Activated naive CD4-positive, alpha-beta T cell treated with anti-CD3 and anti-CD28 coated beads for 36 hours (primary cell): ENCODE data around the gene NFKB2. TPM values are rescaled to one million over a fixed set of nuclear protein-coding genes. Genes with fewer than 3 reads are reported as not detected.

Source experiments
- CTCF ChIA-PET: fragments of 350-600 bp; sonication (Branson Sonifier 250); formaldehyde crosslinking; loops from one replicate; lab custom pipeline; 2021; ENCODE audit warnings: antibody characterized with exemption; lab: Charles Lee
- DNase-seq: peaks from one replicate; pipeline ENCODE4 v3.0.0-alpha.2; 2020
- H3K27ac Mint-ChIP-seq: one replicate; pipeline ENCODE4 v1.8.0; 2021; ENCODE audit warnings: mild to moderate bottlenecking, mixed read lengths
- H3K27me3 Mint-ChIP-seq: one replicate; pipeline ENCODE4 v1.8.0; 2021; ENCODE audit warnings: low read depth, mixed read lengths
- H3K36me3 Mint-ChIP-seq: one replicate; pipeline ENCODE4 v1.8.0; 2021; ENCODE audit warnings: low read depth, mixed read lengths
- H3K4me1 Mint-ChIP-seq: one replicate; pipeline ENCODE4 v1.8.0; 2021; ENCODE audit warnings: low read depth, mixed read lengths
- H3K4me3 Mint-ChIP-seq: one replicate; pipeline ENCODE4 v1.8.0; 2021; ENCODE audit warnings: mild to moderate bottlenecking, moderate library complexity, mixed read lengths
- H3K9me3 Mint-ChIP-seq: one replicate; pipeline ENCODE4 v1.8.0; 2021; ENCODE audit warnings: mixed read lengths
- intact Hi-C: fragments of 100-400 bp; cut with micrococcal nuclease; formaldehyde crosslinking; loops from one replicate; pipeline ENCODE4 v1.15.1; 2023
- total RNA-seq, 2 experiments: library from RNA; stranded (reverse); gene quantifications; one replicate each; pipeline ENCODE4 v1.2.3, GENCODE V29; 2021

NFKB2 gene
- 100 to 1,000 TPM; 328 to 345 TPM for total RNA-seq

GRCh38 chr10:102395400-102396316, at the start of gene NFKB2:
TSS of gene NFKB2 (plus strand) at chr10:102395705. CDS start at chr10:102395960, 255 bp downstream.
- peak; percentile 93 for DNase-seq
- H3K4me1 Mint-ChIP-seq = peaks cover 57% of the 10 kb centered on the region
- no peaks in the 10 kb centered on the region for H3K27me3 Mint-ChIP-seq
- CTCF ChIA-PET = interaction anchor here (0.6 to 5.0 kb wide), 10 partner anchors 11 to 188 kb away, joined by 3 to 46 read pairs (median 6); partner anchors contain the start of genes C10orf95 and FBXL15
- intact Hi-C loops = loop anchor here (1.0 kb wide), 5 partner anchors 14 to 348 kb away; partner anchors contain the start of genes ACTR1A, CUEDC2 and WBP1L
- H3K27ac Mint-ChIP-seq = peak within 1 kb of the TSS; percentile 99
- H3K36me3 Mint-ChIP-seq = peaks cover 55% of the 10 kb centered on the region
- no peaks in the 10 kb centered on the region for H3K9me3 Mint-ChIP-seq
- peak within 1 kb of the TSS; percentile 87 for H3K4me3 Mint-ChIP-seq

GRCh38 chr10:102347236-102347828, 48.2 kb upstream of the NFKB2 start:
- H3K27me3 Mint-ChIP-seq = no peaks in the 10 kb centered on the region
- intact Hi-C loops = loop anchor here (1.0 kb wide), 1 partner anchor 116 kb away; no protein-coding TSS in a partner anchor
- peak; percentile 53 for DNase-seq
- H3K4me3 Mint-ChIP-seq = no peak overlapping the region
- H3K27ac Mint-ChIP-seq = no peak overlapping the region
- peaks cover 10% of the 10 kb centered on the region for H3K36me3 Mint-ChIP-seq
- H3K9me3 Mint-ChIP-seq = no peaks in the 10 kb centered on the region
- peaks cover 4% of the 10 kb centered on the region for H3K4me1 Mint-ChIP-seq
- CTCF ChIA-PET = interaction anchor here (0.7 to 17.1 kb wide), 9 partner anchors 8 to 178 kb away, joined by 3 to 685 read pairs (median 3); partner anchors contain the start of genes ELOVL3 and PITX3

GRCh38 chr10:102352066-102352715, 43.3 kb upstream of the NFKB2 start:
- Mint-ChIP-seq H3K27ac (no peak overlapping the region), H3K36me3 (peaks cover 11% of the 10 kb centered on the region), H3K4me3 (no peak overlapping the region), H3K9me3 (no peaks in the 10 kb centered on the region), H3K27me3 (no peaks in the 10 kb centered on the region), H3K4me1 (no peaks in the 10 kb centered on the region)
- intact Hi-C loops = loop anchor here (1.0 kb wide), 3 partner anchors 121 to 220 kb away; no protein-coding TSS in a partner anchor
- peak; percentile 87 for DNase-seq
- CTCF ChIA-PET = interaction anchor here (0.6 to 17.1 kb wide), 43 partner anchors 8 to 234 kb away, joined by 3 to 685 read pairs (median 5); partner anchors contain the start of genes ELOVL3, GBF1 and PITX3

- Mint-ChIP-seq H3K9me3 (no peaks in the 10 kb centered on the region), H3K4me1 (peaks cover 6% of the 10 kb centered on the region), H3K36me3 (peaks cover 20% of the 10 kb centered on the region), H3K27me3 (no peaks in the 10 kb centered on the region), H3K27ac (no peak overlapping the region), H3K4me3 (no peak overlapping the region)
- no peak for DNase-seq
- CTCF ChIA-PET = interaction anchor here (0.5 to 17.1 kb wide), 10 partner anchors 10 to 466 kb away, joined by 3 to 685 read pairs (median 12); partner anchors contain the start of genes ELOVL3, GBF1 and PITX3
- intact Hi-C loops = no loop called here
These were observed 41.1 kb upstream of the NFKB2 start for GRCh38 chr10:102354451-102354850.

- peaks cover 6% of the 10 kb centered on the region for H3K4me1 Mint-ChIP-seq
- CTCF ChIA-PET = interaction anchor here (0.5 to 17.1 kb wide), 6 partner anchors 7 to 334 kb away, joined by 3 to 685 read pairs (median 4); partner anchors contain the start of genes ELOVL3 and PITX3
- no peak for DNase-seq
- peaks cover 34% of the 10 kb centered on the region for H3K36me3 Mint-ChIP-seq
- no peak overlapping the region for H3K4me3 Mint-ChIP-seq
- no peaks in the 10 kb centered on the region for H3K27me3 Mint-ChIP-seq
- H3K9me3 Mint-ChIP-seq = no peaks in the 10 kb centered on the region
- intact Hi-C loops = no loop called here
- peak overlapping the region; percentile 5 for H3K27ac Mint-ChIP-seq
These were observed 36.7 kb upstream of the NFKB2 start for GRCh38 chr10:102358712-102359382.

- DNase-seq = no peak
- CTCF ChIA-PET = no interaction called here
- Mint-ChIP-seq H3K4me3 (no peak overlapping the region), H3K9me3 (no peaks in the 10 kb centered on the region), H3K27ac (no peak overlapping the region), H3K36me3 (peaks cover 49% of the 10 kb centered on the region), H3K27me3 (no peaks in the 10 kb centered on the region), H3K4me1 (no peaks in the 10 kb centered on the region)
- intact Hi-C loops = no loop called here
These were observed 28.1 kb upstream of the NFKB2 start for GRCh38 chr10:102367441-102367840.

GRCh38 chr10:102368077-102368476, 27.4 kb upstream of the NFKB2 start:
- H3K27me3 Mint-ChIP-seq = no peaks in the 10 kb centered on the region
- no peaks in the 10 kb centered on the region for H3K4me1 Mint-ChIP-seq
- CTCF ChIA-PET = interaction anchor here (0.6 to 7.6 kb wide), 4 partner anchors 14 to 137 kb away, joined by 3 to 51 read pairs (median 6); no protein-coding TSS in a partner anchor
- no peak overlapping the region for H3K27ac Mint-ChIP-seq
- peaks cover 46% of the 10 kb centered on the region for H3K36me3 Mint-ChIP-seq
- no peak for DNase-seq
- no peaks in the 10 kb centered on the region for H3K9me3 Mint-ChIP-seq
- H3K4me3 Mint-ChIP-seq = no peak overlapping the region
- intact Hi-C loops = no loop called here

- Mint-ChIP-seq H3K4me1 (no peaks in the 10 kb centered on the region), H3K4me3 (no peak overlapping the region), H3K9me3 (no peaks in the 10 kb centered on the region), H3K27ac (no peak overlapping the region), H3K27me3 (no peaks in the 10 kb centered on the region), H3K36me3 (peaks cover 41% of the 10 kb centered on the region)
- intact Hi-C loops = no loop called here
- DNase-seq = no peak
- CTCF ChIA-PET = interaction anchor here (0.9 to 7.6 kb wide), 5 partner anchors 13 to 142 kb away, joined by 3 to 51 read pairs (median 4); no protein-coding TSS in a partner anchor
These were observed 24.2 kb upstream of the NFKB2 start for GRCh38 chr10:102371295-102371694.

- intact Hi-C loops = no loop called here
- Mint-ChIP-seq H3K4me3 (no peak overlapping the region), H3K9me3 (no peaks in the 10 kb centered on the region), H3K4me1 (no peaks in the 10 kb centered on the region), H3K27me3 (no peaks in the 10 kb centered on the region), H3K27ac (no peak overlapping the region), H3K36me3 (peaks cover 35% of the 10 kb centered on the region)
- no peak for DNase-seq
- CTCF ChIA-PET = interaction anchor here (0.6 to 7.6 kb wide), 3 partner anchors 18 to 302 kb away, joined by 3 to 51 read pairs (median 3); no protein-coding TSS in a partner anchor
These were observed 20.3 kb upstream of the NFKB2 start for GRCh38 chr10:102375250-102375649.

- intact Hi-C loops = no loop called here
- H3K27me3 Mint-ChIP-seq = no peaks in the 10 kb centered on the region
- H3K36me3 Mint-ChIP-seq = peaks cover 34% of the 10 kb centered on the region
- no peak overlapping the region for H3K27ac Mint-ChIP-seq
- no peak overlapping the region for H3K4me3 Mint-ChIP-seq
- no peaks in the 10 kb centered on the region for H3K9me3 Mint-ChIP-seq
- H3K4me1 Mint-ChIP-seq = no peaks in the 10 kb centered on the region
- DNase-seq = no peak
- CTCF ChIA-PET = interaction anchor here (0.6 to 1.5 kb wide), 3 partner anchors 18 to 149 kb away, joined by 3 to 4 read pairs (median 3); no protein-coding TSS in a partner anchor
These were observed 19.6 kb upstream of the NFKB2 start for GRCh38 chr10:102375867-102376266.

GRCh38 chr10:102376901-102377300, 18.6 kb upstream of the NFKB2 start:
- peaks cover 32% of the 10 kb centered on the region for H3K36me3 Mint-ChIP-seq
- intact Hi-C loops = no loop called here
- CTCF ChIA-PET = interaction anchor here (1.5 kb wide), 1 partner anchor 17 kb away, joined by 4 read pairs; no protein-coding TSS in a partner anchor
- H3K4me3 Mint-ChIP-seq = no peak overlapping the region
- H3K9me3 Mint-ChIP-seq = no peaks in the 10 kb centered on the region
- H3K27me3 Mint-ChIP-seq = no peaks in the 10 kb centered on the region
- H3K27ac Mint-ChIP-seq = no peak overlapping the region
- H3K4me1 Mint-ChIP-seq = no peaks in the 10 kb centered on the region
- no peak for DNase-seq
